ENCODE measurements around the gene RRBP1.

GRCh38 chr20:17652411-17652810 is 29.6 kb downstream of the RRBP1 start:
- TF ChIP-seq POLR2A (IDR thresholded peaks at IDR 0.05) (no peak), CTCF (IDR thresholded peaks at IDR 0.05) (no peak)

Measured in body of pancreas (tissue), 4 donors.